A673 (cell line): ENCODE measurements around the gene RESP18.

Experiments
- EZH2 ChIP-seq: fragments of 200-600 bp; sonication (generic); IDR thresholded peaks from 2 replicates; pipeline ENCODE4 v1.6.1; 2017; ENCODE audit warnings: borderline replicate concordance, low read depth, mild to moderate bottlenecking, mixed read lengths, antibody characterized with exemption, low read length; ENCODE audit not compliant: poor library complexity, severe bottlenecking
- TF ChIP-seq, protein P1 (sequence below): fragments of 300-800, 200-600 bp; sonication (generic); conservative IDR thresholded peaks from 2 replicates; pipeline ENCODE4 v1.5.1; 2017; ENCODE audit warnings: low read depth, mild to moderate bottlenecking, antibody characterized with exemption, low read length, moderate library complexity, mixed read lengths

DNA sequence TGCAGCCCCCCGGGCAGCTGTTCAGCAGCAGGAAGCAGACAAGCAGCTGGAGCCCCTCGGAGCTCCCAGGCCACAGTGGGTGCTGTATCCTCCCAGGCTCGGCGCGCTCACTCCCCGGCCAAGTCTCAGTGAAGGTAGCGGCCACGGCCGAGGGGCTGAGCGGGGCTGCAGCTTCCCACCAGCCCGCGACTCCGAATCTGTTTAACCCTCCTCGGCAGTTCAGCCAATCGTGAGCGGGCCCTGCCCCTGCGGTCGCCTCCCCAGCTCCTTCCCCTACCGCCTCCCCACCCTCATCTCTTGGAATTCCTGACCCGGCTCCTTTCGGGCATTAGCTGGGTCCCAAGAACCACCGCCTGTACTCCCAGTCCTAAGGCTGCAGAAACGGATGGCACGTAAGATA, at the start of gene RESP18:
- TF ChIP-seq, protein P1, sequence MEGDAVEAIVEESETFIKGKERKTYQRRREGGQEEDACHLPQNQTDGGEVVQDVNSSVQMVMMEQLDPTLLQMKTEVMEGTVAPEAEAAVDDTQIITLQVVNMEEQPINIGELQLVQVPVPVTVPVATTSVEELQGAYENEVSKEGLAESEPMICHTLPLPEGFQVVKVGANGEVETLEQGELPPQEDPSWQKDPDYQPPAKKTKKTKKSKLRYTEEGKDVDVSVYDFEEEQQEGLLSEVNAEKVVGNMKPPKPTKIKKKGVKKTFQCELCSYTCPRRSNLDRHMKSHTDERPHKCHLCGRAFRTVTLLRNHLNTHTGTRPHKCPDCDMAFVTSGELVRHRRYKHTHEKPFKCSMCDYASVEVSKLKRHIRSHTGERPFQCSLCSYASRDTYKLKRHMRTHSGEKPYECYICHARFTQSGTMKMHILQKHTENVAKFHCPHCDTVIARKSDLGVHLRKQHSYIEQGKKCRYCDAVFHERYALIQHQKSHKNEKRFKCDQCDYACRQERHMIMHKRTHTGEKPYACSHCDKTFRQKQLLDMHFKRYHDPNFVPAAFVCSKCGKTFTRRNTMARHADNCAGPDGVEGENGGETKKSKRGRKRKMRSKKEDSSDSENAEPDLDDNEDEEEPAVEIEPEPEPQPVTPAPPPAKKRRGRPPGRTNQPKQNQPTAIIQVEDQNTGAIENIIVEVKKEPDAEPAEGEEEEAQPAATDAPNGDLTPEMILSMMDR, result no peak
- peak; percentile 76 for TF ChIP-seq EZH2
